Measurements from ENCODE around the gene NMBR. TPM values are rescaled to one million over a fixed set of nuclear protein-coding genes. Genes with fewer than 3 reads are reported as not detected.

The NMBR gene
- total and polyA plus RNA-seq, 2 of the 8 experiments (the other 6 are each of a cell fraction or from before 2014, with no cell fraction given) = 0.08 TPM; not detected in 1

DNA sequence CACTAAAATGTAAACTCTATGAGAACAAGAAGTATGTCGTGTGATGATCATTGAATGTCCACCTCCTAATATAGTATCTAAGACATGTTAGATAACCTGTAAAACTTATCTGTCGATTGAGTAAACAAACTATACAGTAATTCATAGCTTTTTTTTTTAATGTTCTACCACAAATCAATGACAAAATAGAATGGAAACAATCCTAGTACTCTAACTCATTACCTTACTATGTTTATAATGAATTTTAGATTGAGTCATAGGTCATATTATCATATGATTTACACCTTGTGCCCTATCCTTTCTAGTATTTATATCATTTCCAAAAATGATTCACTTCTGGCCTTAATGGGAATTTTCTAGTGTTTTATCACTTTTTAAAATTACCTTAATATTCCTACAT, 6.3 kb upstream of the NMBR start:
- no peak for TF ChIP-seq RFX5 (IDR thresholded peaks at IDR 0.05; ENCODE audit: borderline replicate concordance, low read depth, low read length)
- Histone ChIP-seq H2BK120ac (replicated peaks; ENCODE audit: low read depth, low read length) (no peak overlapping the region), H2BK5ac (ENCODE audit: low read depth, low read length) (no peak overlapping the region), H4K5ac (ENCODE audit: insufficient read length, low read depth, low read length) (no peak overlapping the region), H2AFZ (ENCODE audit: low read length) (no peak overlapping the region), H3K79me1 (ENCODE audit: low read depth, low read length) (no peaks in the 10 kb centered on the region), H3K9me3 (ENCODE audit: insufficient read depth in 2 of 2, low read depth in 1 of 2, low read length in 1 of 2) (no peaks in the 10 kb centered on the region), H2AK5ac (ENCODE audit: low read depth, low read length) (no peak overlapping the region), H3K23me2 (ENCODE audit: low read depth, low read length) (no peaks in the 10 kb centered on the region), H3K56ac (replicated peaks; ENCODE audit: insufficient read length, low read depth, low read length) (no peak overlapping the region), H3K4me1 (replicated peaks in 1 of 4; ENCODE audit: control insufficient read depth in 3 of 4, insufficient read depth in 4 of 4, low read length in 3 of 4) (peaks cover 0 to 8% (median 1%) of the 10 kb centered on the region in 4 experiments; a peak in 4 of 7 replicates), H2BK12ac (ENCODE audit: low read depth, low read length) (no peak overlapping the region), H2BK15ac (ENCODE audit: low read length) (no peak overlapping the region), H3K23ac (ENCODE audit: insufficient read length) (no peak overlapping the region), H4K8ac (ENCODE audit: extremely low read depth, insufficient read depth, low read length) (no peak overlapping the region), H3K9ac (replicated peaks in 1 of 4; ENCODE audit: extremely low read depth in 1 of 4, low read depth in 3 of 4, low read length in 3 of 4) (no peak overlapping the region), H2BK20ac (ENCODE audit: low read length) (no peak overlapping the region), H3K36me3 (ENCODE audit: control insufficient read depth in 2 of 4, insufficient read depth in 4 of 4, low read length in 3 of 4) (no peaks in the 10 kb centered on the region), H3K18ac (ENCODE audit: extremely low read depth, low read length) (no peak overlapping the region), H4K20me1 (replicated peaks in 1 of 2; ENCODE audit: control insufficient read depth in 1 of 2, insufficient read depth in 2 of 2, low read length in 2 of 2) (no peaks in the 10 kb centered on the region), H4K91ac (replicated peaks; ENCODE audit: insufficient read length, low read length) (no peak overlapping the region), H3K14ac (ENCODE audit: insufficient read length) (no peak overlapping the region), H3K27ac (ENCODE audit: low read depth, low read length) (no peak overlapping the region), H3K4ac (replicated peaks; ENCODE audit: insufficient read length, low read depth, low read length) (no peak overlapping the region), H3K4me2 (ENCODE audit: insufficient read depth in 1 of 2, low read depth in 2 of 2, low read length in 2 of 2) (no peak overlapping the region), H3K4me3 (ENCODE audit: extremely low read depth in 1 of 4, insufficient read depth in 2 of 4, low read depth in 3 of 4, low read length in 4 of 4) (no peak overlapping the region), H3K27me3 (replicated peaks in 1 of 4; ENCODE audit: control insufficient read depth in 3 of 4, extremely low read depth in 1 of 4, insufficient read depth in 3 of 4, low read length in 3 of 4) (no peaks in the 10 kb centered on the region), H3K79me2 (ENCODE audit: control insufficient read depth in 1 of 2, insufficient read depth in 2 of 2, low read length in 2 of 2) (peaks cover 0 to 93% of the 10 kb centered on the region in 2 experiments)
- FAIRE-seq = no peak
- CTCF ChIA-PET (ENCODE audit: partially characterized antibody) = interaction anchor here (0.6 kb wide), 1 partner anchor 503 kb away, joined by 3 read pairs; no protein-coding TSS in a partner anchor
- WGBS, 2 experiments (ENCODE audit: extremely low coverage in 1 of 2, insufficient coverage in 1 of 2, insufficient read length in 1 of 2, insufficient replicate concordance in 2 of 2, low coverage in 1 of 2, low lambda C conversion rate in 2 of 2, missing lambda C conversion rate in 1 of 2) = 84% methylated on average over 2 of the region's 2 CpGs; no CpG with 5 or more reads in 1 of the 2 experiments
- no peak for DNase-seq (ENCODE audit: low read depth in 1 of 2, low spot score in 2 of 2)
- POLR2A ChIA-PET (ENCODE audit: partially characterized antibody) = no interaction called here

Measured in H1 (cell line).